GM19468 (cell line): ENCODE data around the gene CFH.
"Not testable (repeated sequence)": the region's sequence is repeated elsewhere in the genome, so short reads cannot be mapped to it uniquely, and the experiment has no call there.

ENCODE experiments used
- ATAC-seq: cut with Tn5 transposase; IDR thresholded peaks from one replicate; pipeline ENCODE4 v1.9.1; 2021; ENCODE audit warnings: mild to moderate bottlenecking, moderate library complexity, moderate number of reproducible peaks; ENCODE audit not compliant: unreplicated experiment; ENCODE audit errors: extremely low read depth

CFH gene

DNA sequence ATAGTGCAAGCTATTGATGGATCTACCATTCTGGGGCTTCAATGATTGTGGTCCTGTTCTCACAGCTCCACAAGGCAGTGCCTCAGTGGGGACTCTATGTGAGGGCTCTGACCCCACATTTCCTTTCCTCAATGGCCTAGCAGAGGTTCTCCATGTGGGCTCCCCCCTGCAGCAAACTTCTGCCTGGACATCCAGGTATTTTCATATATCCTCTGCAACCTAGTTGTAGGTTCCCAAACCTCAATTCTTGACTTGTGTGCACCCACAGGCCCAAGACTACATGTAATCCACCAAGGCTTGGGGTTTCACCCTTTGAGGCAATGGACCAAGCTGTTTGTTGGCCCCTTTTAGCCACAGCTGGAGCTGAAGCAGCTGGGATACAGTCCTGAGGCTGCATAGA is 86.9 kb downstream of the CFH start:
- ATAC-seq = no peak

DNA sequence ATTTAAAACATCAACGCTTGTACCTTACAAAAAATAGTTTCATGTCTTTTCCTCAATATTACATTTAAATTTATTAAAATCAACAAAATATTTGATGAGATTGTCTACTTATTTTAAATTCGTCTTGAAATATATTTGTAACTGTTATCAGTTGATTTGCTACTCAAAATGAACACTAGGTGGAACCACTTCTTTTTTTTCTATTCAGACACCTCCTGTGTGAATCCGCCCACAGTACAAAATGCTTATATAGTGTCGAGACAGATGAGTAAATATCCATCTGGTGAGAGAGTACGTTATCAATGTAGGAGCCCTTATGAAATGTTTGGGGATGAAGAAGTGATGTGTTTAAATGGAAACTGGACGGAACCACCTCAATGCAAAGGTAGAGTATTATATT is 91.4 kb downstream of the CFH start:
- ATAC-seq = not testable (repeated sequence)

GRCh38 chr1:196765019-196765740 is 113.3 kb downstream of the CFH start:
- ATAC-seq = not testable (repeated sequence)

- not testable (repeated sequence) for ATAC-seq
Measured at GRCh38 chr1:196769823-196770222, 118.0 kb downstream of the CFH start.

DNA sequence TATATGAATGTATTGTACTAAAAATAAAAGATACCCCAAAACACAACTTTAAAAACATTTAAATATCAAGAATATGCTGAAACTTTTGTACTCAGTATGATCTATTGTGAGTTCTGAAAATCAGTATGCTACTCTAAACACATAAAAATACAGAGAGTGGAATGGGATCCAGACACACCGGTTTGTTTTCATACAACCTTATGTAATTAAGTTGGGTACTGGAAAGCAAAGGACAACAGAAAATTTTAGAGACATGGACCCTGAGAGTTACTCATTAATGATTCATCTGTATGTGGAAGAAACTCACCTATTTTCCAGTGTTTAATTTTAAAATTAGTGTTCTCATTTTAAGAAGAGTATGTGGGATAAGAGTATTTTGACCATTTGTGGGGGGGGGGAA is 121.9 kb downstream of the CFH start:
- no peak for ATAC-seq

DNA sequence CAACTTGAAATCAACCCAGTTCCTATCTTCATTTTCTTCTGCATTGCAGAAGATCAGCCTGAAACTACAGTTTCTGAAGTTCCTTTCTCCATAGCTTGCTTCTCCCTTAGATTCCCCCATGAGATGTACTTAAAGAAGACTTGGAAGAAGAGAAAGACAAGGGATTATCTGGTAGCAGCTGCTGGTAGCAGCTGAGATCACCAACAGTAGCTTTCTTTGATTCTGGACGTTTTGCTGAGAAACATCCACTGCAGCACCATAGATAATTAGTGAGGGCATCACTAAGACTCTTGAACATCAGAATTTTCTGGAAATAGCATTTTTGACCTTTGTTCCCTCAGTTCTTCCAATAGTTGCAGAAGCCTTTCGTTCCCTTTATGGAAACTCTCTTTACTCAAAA is 122.3 kb downstream of the CFH start:
- no peak for ATAC-seq

GRCh38 chr1:196774603-196775002 is 122.8 kb downstream of the CFH start, which contains the start of gene CFHR3:
Gene CFHR3, plus strand, starts transcription at chr1:196774840. Its CDS starts 47 bp downstream, at chr1:196774887.
- ATAC-seq = peak; percentile 77

GRCh38 chr1:196777603-196778002 is 125.8 kb downstream of the CFH start:
- no peak for ATAC-seq

DNA sequence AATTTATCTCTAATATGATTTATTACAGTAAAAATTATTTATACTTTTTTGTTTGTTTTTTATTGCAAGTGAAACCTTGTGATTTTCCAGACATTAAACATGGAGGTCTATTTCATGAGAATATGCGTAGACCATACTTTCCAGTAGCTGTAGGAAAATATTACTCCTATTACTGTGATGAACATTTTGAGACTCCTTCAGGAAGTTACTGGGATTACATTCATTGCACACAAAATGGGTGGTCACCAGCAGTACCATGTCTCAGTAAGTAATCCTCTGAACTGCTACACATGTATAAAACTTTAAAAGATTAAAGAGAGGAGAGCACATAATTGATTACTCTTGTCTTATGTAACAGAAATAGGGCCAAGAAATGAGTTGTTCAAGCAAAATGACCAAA is 127.2 kb downstream of the CFH start:
- ATAC-seq = no peak

GRCh38 chr1:196791252-196791651 is 139.4 kb downstream of the CFH start:
- not testable (repeated sequence) for ATAC-seq

DNA sequence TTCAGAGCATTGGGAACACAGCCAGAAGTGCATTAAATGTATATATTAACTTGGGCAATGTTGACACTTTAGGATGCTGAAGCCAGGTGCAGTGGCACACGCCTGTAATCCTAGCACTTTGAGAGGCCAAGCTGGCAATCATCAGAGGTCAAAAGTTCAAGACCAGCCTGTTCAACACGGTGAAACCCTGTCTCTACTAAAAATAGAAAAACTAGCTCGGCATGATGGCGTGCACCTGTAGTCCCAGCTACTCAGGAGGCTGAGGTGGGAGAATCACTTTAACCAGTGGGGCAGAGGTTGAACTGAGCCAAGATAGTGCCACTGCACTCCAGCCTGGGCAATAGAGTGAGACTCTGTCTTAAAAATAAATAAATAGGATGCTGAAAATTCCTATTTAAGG is 142.3 kb downstream of the CFH start:
- ATAC-seq = not testable (repeated sequence)
